GM12873 (cell line): ENCODE measurements around the gene USP54.

Experiments
- CTCF ChIP-seq: IDR thresholded peaks from 2 replicates; pipeline ENCODE4 v1.5.1; 2012; ENCODE audit warnings: low read depth, mild to moderate bottlenecking, moderate library complexity, low read length, control low read depth; ENCODE audit not compliant: insufficient read depth; ENCODE audit errors: missing control alignments

Gene USP54

DNA sequence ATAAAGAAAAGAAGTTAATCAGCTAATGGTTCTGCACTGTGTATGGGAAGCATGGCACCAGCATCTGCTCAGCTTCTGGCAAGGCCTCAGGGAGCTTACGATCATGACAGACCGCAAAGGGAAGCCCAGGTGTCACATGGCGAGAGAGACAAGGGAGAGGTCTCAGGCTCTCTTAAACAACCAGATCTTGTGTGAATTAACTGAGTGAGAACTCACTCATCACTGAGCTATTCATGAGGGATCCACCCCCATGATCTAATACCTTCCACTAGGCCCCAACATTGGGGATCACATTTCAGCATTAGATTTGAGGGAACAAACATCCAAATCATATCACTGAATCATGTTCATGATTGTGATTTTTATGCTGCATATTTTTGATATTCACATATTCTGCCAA lies 5.8 kb downstream of the USP54 start:
- no peak for TF ChIP-seq CTCF

DNA sequence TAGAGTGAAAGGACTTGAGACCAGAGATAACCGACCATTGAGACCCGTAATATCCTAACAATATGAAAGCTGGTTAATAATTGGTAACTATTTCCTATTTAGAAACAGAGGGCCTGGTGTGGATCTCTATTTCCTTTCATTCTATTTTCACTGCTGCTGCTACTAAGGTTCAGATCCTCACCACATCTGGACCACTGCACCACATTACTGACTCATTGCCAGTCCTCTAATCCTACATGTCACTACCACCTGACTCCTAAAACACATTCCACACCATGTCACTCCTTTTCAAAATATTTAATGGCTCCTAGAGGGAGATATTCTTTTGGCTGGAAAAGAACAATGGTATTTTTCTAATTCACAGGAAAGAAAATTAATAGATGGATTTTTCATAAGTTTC lies 6.4 kb downstream of the USP54 start:
- TF ChIP-seq CTCF, result no peak

- TF ChIP-seq CTCF, result no peak
Measured at GRCh38 chr10:73581918-73582317, 9.2 kb downstream of the USP54 start.

DNA sequence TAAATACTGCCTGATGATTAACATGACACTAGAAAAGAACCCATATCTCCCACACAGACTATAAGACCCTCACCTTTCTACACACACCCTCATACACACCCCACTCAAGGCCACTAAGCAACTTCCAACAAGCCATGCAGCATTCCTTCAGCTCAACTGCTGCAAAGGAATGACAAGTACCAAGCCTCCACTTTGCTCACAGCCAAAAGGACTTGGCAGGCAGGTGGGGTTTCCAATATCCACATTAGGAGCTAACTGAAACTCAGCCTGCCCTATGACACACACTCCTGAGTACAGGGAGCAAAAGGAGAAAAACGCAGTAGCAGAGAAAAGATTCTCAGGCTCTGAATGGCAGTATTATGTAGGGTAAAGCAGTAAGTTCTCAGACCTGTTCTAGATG lies 13.4 kb downstream of the USP54 start:
- TF ChIP-seq CTCF, result no peak

DNA sequence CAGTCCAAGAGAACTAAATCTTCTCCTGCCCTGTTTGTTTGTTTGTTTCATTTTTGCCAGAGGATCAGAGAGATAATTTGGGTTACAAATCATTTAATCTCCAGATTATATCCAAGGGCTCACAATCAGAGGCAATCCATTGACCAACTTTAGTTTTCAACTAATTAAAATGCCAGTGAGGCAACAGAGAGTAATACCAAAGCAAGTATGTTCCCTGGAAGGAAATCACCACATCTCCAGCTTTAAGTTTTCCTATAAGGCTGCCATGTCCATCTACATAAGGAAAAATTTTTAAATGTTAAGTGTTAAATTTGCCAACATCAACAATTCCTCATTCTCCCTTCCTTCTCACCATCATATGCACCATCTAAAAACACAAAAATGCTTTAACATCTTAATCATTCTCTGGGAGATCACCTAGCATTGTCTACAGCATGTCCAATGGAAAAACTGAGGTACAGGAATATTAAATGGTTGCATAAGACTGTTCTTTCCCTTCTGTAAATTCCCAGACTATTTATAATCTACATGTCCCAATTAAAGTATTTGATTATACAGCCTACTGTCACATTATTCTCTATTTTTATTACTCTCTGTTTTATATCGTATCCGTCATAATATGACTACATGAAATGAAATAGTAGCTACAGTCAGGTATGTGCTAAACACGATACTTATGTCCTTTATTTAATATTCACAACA lies 14.1 kb downstream of the USP54 start:
- no peak for TF ChIP-seq CTCF

GRCh38 chr10:73576178-73576889 lies 14.8 kb downstream of the USP54 start:
- TF ChIP-seq CTCF, result no peak

GRCh38 chr10:73561192-73561591 lies 29.9 kb downstream of the USP54 start:
- no peak for TF ChIP-seq CTCF
